Stimulated activated naive CD4-positive, alpha-beta T cell (primary cell): ENCODE data around the gene COX14.
"Not testable (repeated sequence)": the region's sequence is repeated elsewhere in the genome, so short reads cannot be mapped to it uniquely, and the experiment has no call there.

Experiments
- DNase-seq, 6 experiments: peaks; one replicate each; lab custom pipeline; 2025; lab: John Stamatoyannopoulos, UW

Gene COX14

DNA sequence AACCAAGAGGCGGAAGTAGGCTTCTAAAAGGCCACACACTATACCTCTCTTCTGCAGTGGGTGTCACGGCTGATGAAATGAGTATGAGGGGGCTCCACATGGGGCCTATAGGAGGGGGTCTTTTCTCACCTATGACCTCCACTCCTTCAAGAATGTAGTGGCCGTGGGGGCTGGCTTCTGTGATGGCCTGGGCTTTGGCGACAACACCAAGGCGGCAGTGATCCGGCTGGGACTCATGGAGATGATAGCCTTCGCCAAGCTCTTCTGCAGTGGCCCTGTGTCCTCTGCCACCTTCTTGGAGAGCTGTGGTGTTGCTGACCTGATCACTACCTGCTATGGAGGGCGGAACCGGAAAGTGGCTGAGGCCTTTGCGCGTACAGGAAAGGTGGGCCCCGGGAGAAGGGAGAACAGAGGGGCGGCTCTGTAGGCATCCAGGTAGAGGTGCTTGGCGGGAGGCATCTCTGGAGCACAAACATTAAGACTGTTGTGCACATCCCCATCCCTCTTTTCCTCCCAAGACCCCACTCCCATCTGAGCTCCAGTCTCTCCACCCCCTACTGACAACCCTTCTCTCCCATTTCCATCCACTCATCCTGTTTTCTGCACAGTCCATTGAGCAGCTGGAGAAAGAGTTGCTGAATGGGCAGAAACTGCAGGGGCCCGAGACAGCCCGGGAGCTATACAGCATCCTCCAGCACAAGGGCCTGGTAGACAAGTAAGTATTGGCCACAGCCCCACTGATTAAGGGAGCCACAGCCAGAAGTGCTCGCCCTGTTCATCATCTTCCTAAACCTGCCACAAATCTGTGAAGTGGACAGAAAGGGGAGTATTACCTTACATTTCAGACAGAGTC, 4.4 kb upstream of the COX14 start:
- DNase-seq: no peak

DNA sequence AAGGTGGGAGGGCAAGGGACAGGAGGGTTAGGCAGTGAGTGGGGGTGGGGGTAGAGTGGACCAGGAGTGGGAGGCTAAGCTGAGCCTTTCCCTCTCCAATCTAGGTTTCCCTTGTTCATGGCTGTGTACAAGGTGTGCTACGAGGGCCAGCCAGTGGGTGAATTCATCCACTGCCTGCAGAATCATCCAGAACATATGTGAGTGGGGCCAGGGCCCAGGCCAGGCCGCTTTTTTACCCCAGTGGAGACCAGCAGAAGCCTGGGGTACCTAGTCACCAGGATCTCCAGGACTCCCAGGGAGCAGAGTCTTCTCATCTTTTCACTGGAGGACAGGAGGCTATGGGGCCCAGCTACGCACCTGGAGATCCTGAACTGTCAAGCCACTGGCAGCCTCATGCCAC, 2.7 kb upstream of the COX14 start:
- no peak for DNase-seq

DNA sequence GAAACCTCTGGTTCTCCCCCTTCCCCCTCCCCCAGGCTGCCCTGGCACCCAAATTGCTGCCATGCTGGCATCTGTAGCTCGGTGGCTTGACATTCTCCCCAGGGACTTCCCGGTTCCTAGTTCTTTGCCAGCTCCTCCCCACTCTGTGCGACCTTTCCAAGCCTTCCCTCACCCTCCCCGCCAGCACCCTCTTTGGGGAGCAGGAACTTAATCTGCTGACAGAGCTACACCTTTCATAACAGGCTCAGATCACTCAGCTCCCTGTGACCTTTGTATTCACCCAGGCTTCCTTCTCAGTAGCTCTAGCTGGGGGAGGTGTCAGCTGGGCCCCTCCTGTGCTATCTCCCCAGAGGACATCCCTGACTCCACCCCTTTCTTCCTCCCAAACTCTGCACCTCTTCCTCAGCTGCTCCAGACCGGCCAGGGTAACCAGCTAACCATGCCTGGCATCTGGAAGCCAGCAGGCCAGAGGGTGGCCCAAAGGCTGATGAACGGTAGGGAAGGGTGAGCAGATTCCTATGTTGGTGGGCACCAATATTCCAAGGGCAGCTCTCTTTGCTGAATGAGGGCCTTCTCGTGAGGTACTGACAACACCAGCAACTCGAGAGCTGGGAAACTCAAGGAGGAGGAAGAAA, 1.8 kb upstream of the COX14 start:
- no peak for DNase-seq

DNA sequence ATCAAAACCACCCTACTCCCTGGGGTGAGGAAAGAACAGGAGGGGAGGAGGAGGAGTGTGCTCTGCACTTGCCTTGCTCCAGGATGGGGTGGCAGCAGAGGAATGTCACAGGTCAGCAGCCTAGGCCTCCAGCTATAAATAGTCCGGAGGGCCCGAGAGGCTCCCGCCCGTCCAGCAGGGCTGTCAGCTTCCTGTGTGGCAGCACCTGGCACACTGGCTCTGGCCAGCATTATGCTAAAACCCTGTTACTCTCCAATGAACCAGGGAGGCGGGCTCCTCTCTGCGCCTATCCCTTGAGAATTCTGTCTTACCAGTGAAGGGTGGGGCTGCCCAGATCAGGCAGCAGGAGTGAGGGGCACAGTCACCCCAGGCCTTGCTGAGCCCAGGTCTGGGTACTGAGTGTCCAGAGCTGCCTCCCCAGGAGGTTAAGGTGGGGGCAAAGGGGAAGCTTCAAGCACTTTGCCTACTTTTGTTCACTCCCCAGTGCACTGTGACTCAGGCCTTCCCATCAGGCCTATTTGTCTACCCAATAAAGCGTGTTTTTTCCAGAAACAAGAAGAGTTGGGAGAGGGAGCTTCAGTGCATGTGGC, 1.2 kb upstream of the COX14 start:
- no peak for DNase-seq

DNA sequence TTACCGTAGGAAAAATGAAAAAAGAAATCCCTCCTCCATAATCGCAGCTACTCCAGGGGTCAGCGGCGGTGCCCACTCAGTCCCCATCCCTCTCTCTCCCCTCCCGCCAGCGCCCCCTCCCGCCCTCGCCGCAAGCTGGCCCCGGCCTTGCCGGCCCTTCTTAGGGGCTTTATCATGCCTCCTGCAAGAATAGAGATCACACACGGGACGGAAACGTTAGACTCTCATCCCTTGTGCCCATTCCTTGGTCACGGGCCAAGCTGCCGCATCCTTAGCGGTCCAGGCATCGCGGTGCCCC, 692 bp upstream of the COX14 start:
- DNase-seq: no peak

DNA sequence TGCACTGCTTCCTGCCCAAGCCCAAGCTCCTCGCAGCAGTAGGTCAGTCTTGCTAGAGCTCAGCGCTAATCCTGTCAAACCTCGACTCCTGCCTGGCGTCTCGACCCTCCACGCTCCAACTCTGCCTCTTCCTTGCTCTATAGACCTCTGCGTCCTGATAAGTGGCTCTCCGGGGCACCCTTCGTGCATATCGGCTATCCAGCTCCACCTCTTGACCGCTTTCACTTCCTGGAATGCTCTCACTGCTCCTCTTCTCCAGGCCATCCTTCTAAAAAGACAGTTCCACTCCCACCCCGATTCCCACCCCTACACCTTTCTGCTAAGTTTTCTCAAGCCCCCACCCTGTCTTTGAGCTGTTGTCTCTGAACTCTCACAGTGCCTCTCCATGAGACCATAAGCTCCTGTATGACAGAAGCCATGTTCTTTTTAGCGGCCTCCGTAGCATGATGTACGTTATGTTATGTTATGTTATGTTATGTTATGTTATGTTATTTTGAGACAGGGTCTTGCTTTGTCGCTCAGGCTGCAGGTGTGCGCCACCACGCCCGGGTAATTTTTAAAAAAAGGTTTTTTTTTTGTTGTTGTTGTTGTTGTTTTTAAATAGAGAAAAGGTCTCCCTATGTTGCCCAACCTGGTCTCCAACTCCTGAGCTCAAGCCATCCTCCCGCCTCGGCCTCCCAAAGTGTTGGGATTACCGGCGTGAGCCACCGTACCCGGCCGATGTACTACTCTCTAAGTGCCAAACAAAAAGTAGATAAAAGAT, 601 bp downstream of the COX14 start:
- peak in 1 of 6 experiments; percentile 40 for DNase-seq

DNA sequence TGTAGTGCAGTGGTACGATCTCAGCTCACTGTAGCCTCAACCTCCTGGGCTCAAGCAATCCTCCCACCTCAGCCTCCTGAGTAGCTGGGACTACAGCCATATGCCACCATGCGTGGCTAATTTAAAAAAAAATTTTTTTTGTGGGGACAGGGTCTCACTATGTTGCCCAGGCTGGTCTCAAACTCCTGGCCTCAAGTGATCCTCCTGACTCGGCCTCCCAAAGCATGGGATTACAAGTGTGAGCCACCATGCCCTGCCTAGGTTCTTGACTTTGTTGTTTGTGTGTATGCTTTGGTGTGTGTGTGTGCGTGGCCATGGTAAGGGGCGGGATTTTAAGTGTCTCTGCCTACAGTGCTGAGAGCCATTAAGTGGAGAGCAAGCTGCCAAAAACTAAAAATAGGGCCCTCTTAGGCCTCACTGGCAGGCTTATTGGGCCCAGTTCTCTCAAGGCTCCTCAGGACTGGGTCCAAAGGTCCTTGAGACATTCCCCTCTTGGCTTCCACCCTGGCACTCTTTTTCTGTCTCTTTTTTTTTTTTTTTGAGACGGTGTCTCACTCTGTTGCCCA, 5.1 kb downstream of the COX14 start:
- no peak for DNase-seq

DNA sequence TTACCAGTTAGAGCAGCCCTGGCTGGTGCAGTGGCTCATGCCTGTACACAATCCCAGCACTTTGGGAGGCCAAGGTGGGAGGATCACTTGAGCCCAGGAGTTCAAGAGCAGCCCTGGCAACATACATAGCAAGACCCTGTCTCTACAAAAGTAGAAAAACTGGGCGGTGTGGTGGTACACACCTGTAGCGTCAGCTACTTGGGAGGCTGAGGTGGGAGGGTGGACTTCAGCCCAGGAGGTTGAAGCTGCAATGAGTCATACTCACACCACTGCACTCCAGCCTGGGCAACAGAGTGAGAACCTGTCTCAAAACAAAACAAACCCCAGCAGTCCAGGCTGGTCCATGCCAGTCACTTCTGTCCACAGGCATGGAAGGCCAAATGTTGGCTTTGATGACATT, 7.4 kb downstream of the COX14 start:
- no peak for DNase-seq

DNA sequence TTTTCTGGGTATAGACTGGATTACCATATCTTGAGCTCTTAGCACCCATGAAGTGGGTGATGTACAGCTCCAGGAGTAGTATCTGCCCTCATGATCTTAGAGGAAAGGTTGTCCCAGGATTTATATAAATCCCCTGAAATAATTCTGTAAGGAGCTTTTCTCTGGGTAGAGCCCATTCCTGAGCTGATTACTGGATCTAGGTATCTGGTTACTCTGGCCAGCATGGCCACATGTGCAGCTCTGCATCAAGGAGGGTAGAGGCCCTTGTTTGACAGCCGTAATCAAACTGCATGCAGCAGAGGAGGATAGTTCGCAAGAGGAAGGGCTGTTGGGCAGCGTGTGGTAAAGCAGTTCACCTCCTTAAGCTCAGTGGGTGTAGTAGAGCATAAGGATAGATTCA, 8.5 kb downstream of the COX14 start:
- no peak for DNase-seq

DNA sequence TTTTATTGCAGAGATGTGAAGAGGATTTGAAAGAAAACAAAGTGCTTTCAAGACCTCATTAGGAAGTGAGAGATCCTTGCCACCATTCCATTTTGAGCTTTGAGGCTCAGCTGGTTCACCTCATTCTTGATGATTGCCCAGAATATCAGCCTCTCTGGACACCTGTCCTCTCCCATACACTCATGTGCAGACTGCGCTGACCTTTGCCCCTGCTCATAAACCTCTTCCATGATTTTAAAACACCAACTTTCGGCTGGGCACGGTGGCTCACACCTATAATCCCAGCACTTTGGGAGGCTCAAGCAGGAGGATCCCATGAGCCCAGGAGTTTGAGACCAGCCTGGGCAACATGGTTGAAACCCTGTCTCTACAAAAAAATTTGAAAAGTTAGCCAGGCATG, 8.9 kb downstream of the COX14 start:
- DNase-seq: no peak

DNA sequence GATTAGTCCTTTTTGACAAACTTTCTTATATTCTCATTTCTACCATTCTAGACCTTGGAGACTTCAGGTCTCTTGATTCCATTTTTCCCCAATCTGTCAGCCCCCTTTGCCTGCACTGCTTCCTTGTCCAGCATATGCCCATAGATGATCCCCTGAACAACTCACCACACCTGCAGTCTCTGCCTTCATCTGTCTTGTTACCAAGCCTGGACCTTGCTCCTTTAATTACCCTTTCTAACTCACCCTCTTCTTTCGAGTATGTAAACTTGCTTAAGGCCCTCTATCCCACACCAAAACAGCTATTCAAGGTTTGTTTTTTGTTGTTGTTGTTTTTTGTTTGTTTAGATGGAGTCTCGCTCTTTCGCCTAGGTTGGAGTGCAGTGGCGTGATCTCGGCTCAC, 9.6 kb downstream of the COX14 start:
- no peak for DNase-seq

DNA sequence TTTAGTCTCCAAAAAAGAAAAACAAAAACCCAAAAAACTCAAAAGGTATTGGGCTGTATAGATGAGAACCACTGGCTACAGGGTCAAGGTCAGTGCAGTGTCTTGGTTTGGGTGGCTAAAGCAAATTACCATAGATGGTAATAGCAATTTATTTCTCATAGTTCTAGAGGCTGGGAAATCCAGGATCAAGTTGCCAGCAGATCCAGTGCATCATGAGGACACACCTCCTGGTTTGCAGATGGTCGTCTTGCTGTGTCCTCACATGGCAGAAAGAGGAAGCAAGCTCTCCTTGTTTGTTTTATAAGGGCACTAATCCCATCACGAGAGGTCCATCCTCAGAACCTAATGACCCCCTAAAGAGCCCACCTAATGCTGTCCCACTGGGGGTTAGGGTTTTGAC, 11.2 kb downstream of the COX14 start:
- no peak for DNase-seq

DNA sequence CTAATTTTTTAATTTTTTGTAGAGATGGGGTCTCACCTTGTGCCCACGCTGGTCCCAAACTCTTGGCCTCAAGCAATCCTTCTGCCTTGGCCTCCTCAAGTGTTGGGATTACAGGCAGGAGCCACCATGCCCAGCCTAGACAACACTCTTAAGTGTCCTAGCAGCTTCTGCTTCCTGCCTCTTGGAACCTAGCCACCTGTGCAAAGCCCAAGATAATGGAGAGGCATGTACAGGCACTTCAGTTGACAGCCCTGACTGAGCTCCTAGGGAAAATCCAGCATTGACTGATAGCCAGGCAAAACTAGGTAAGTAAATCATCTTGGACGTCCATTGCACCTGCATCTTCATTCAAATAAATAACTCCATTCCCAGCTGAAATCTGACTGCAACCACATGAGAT, 15.5 kb downstream of the COX14 start:
- DNase-seq: no peak

DNA sequence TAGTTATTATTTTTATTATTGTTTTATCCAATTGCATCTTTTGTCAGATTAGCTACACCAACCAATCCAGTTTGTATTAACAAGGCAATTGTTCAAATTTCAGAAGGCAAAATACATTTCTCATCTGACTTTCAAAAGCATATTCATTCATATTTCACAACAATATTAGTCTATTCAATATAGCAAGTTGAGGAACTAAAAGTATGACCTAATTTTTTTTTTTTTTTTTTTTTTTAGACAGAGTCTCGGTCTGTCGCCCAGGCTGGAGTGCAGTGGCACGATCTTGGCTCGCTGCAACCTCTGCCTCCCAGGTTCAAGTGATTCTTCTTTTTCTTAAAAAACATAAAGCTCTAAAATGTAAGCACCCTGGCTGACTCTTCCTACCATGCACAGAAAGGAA, 17.3 kb downstream of the COX14 start:
- no peak for DNase-seq

DNA sequence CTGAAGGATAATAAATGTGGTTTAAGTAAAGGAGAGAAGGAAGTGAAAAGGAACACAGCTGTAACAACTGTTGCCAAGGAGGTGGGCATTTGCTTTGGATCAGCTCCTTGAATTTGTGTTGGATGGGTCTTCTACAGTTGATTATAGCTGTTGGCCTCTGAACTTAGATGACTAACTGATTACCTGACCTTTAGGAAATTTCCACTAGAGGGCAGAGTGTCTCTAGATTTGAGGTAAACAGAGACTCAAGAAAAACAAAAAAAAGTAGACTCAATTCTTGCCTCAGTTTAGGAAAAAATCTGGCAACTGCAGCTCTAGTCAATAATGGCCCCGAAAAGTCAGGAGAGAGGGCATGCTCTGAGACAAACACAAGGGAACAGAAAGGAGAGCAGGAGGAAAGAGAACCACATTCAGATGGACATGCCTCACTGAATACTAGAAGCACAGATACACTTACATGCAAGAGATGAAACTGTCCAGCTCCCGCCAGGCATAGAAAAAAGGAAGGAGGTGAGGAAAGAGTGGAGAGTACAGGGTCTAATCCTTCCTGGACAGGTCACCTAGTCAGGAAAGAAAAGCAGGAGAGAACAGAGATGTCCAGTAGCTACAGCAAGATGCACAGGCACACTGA, 20.6 kb downstream of the COX14 start:
- DNase-seq: peak in 3 of 6 experiments; percentile 27 to 64 (median 59)

DNA sequence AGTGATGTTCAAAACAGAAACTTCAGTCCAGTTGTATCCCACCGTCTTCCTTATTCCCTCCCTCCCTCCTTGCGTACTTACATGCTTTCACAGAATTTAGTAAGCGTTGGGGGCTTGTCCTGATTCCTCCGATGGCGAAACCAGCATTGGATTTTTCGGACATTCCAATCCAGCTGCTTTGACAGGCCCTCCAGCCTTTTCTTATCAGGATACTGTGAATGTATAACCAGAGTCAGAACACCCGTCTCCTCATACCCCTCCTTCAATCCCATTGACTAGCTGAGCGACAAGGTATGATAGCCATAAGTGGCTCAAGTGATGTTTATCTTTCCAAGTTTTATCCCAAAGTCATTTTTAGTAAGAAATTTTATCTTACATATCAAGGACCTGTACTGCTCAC, 31.0 kb downstream of the COX14 start:
- no peak for DNase-seq

DNA sequence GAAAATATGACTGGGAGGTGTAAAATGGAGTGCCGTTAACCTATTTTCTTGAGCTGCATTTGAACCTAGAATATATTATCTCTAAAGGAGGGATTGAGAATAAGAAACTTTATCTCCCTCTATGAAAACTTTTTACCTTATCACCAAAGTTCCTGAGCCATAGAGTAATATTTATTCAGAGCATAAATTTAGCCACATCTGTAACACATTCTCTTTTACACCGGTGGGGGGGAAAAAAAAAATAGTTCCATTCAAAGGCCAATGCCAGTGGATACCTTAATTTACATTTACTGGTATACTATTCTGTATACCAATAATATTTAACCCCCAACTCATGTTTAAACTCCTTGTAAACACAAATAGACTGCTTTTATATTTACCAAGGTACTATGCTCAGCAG, 33.4 kb downstream of the COX14 start:
- no peak for DNase-seq

DNA sequence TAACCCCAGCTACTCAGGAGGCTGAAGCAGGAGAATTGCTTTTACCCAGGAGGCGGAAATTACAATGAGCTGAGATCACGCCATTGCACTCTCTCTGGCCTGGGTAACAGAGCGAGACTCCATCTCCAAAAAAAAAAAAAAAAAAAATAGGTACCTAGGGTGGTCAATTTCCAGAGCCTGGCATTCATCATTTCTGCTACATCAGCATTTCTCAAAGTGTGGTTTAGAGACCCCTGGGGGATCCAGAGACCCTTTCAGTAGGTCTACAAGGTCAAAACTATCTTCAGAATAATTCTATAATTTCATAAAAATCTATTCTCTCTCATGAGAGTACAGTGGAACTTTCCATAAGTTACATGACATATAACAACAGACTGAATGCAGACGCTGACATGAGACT, 35.2 kb downstream of the COX14 start:
- DNase-seq: no peak

DNA sequence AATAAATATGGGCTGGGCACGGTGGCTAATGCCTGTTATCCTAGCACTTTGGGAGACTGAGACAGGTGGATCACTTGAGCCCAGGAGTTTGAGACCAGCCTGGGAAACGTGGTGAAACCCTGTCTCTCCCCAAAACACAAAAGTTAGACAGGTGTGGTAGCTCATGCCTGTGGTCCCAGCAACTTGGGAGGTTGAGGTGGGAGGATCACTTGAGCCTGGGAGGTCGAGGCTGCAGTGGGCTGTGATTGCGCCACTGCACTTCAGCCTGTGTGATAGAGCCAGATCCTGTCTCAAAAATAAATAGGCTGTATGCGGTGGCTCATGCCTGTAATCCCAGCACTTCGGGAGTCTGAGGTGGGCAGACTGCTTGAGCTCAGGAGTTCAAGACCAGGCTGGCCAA, 36.0 kb downstream of the COX14 start:
- DNase-seq: not testable (repeated sequence)

DNA sequence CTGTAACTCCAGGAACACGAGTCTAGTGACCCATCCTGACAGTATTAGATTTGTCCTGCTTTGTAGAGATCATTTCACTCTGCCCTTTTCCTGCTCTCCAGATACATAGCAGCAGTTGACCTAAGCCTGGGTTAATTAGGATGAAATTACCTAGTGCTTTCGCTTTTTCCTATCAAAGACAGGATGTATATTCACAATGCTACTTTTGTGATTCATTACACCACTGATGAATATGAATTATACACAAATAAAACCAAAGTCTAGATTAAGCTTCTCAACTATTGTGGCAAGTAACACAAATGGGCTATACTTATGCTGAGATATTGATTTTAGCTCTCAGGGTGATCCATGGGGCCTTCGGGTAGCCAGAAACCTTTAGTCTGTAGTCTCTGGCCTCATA, 37.3 kb downstream of the COX14 start:
- no peak for DNase-seq

DNA sequence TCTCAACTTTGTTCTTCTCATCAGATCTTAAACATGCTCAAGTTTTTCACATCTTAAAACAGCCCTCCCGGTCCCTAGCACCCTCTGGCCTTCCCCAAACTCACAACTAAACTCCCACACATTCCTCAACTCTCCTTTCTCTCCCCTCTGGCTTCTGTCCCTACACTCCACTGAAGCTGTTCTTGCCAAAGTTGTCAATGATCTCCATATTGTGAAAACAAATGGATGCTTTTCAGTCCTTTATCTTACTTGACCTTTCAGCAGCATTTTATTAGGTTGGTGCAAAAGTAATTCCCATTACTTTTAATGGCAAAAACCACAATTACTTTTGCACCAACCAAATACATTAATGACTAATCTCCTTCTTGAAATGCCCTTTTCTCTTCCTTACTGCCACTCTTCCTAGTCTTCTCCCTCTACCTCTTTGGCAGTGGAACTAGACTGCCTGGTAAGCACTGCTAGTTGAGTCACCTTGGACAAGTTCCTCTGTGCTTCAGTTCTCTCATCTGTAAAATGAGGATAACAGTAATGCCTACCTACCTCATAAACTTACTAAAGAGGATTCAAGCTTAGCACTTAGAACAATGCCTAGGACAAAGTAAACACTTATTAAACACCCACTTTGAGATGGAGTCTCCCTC, 39.1 kb downstream of the COX14 start:
- DNase-seq: no peak

DNA sequence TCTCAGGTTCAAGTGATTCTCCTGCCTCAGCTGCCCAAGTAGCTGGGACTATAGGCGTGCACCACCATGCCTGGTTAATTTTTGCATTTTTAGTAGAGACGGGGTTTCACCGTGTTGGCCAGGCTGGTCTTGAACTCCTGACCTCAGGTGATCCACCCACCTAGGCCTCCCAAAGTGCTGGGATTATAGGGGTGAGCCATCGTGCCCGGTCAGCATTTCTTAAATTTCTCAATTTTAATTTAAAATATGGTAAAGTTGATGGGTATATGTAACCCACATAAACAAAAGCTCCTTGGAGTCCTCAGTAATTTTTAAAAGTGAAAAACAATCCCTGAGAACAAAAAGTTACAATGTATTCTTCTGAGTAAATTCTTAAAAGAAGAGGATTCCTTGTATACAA, 42.9 kb downstream of the COX14 start:
- not testable (repeated sequence) for DNase-seq
